ENCODE data around the gene ZNF391.
A peak's percentile ranks its signal among the peaks of the same experiment; 100 is the strongest.
"Not testable (repeated sequence)": the region's sequence is repeated elsewhere in the genome, so short reads cannot be mapped to it uniquely, and the experiment has no call there.

ZNF391 gene

GRCh38 chr6:27388293-27389197, at the start of gene ZNF391:
Gene ZNF391 (plus strand): TSS chr6:27388759. CDS start chr6:27400371, 11,612 bp downstream.
- DNase-seq (ENCODE audit: low read depth), result peak; percentile 42

DNA sequence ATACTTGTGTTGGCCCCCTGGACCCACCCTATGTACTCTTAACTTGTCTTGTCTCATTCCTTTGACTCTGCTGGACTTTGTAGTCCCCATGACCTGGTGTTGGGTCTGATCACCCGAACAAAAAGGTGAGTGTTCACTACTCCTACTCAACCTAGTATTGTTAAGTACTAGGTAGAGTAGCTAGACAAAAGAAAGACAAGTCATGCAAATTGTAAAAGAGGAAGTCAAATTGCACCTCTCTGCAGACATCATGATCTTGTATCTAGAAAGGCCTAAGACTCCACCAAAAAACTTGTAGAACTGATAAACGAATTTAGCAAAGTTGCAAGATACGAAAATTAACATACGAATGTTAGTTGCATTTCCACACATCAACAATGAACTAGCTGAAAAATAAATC, 35.7 kb upstream of the ZNF391 start:
- DNase-seq (ENCODE audit: low read depth), result no peak

GRCh38 chr6:27358786-27359185, 29.8 kb upstream of the ZNF391 start:
- no peak for DNase-seq (ENCODE audit: low read depth)

DNA sequence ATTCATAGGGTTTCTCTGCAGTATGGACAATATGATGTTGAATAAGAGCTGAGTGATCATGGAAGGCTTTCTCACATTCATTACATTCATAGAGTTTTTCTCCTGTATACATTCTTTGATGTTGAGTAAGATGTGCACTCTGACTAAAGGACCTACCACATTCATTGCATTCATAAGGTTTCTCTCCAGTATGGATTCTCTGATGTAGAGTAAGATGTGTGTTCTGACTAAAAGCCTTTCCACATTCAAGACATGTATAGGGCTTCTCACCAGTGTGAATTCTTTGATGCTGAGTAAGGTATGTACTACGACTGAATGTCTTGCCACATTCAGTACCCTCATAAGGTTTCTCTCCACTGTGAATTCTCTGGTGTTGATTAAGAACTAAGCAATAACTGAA, 29.3 kb upstream of the ZNF391 start:
- no peak for DNase-seq (ENCODE audit: low read depth)

DNA sequence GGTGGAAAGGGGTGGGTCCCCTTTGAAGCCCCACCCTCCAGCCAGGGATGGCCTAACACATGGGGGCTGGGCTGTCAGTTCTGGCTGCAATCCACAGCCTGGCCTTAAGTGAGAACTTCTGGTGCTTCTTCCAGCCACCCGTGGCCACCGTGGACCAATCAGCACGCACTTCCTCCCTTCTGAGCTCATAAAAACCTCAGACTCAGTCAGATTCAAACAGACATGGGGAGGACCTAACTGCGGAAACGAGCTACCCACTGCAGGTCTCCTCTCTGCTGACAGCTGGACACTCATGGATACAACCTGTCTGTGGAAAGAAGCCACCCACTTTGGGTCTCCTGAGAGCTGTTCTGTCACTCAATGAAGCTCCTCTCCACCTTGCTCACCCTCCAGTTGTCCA, 20.4 kb upstream of the ZNF391 start:
- DNase-seq (ENCODE audit: low read depth), result no peak

DNA sequence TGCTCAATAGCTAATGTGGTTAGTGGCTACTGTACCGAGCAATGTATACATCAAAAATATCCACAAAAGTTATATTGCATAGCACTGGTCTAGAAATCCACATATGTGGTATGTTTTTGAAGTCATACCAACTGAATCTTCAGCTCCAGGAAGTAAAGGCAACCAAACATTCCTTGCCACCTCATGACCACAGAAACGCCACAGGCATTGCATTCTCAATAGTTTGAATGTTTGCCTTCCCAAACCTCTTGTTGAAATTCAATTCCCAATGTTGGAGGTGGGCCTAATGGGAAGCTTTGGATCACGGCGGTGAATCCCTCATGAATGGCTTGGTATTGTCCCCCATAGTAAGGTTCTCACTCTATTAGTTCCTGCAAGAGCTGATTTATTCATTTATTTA, 18.2 kb upstream of the ZNF391 start:
- no peak for DNase-seq (ENCODE audit: low read depth)

GRCh38 chr6:27374824-27375612, 13.5 kb upstream of the ZNF391 start:
- peak; percentile 49 for DNase-seq (ENCODE audit: low read depth)

GRCh38 chr6:27375613-27376079, 12.9 kb upstream of the ZNF391 start:
- no peak for DNase-seq (ENCODE audit: low read depth)

- DNase-seq (ENCODE audit: low read depth), result not testable (repeated sequence)
Measured at GRCh38 chr6:27378406-27378805, 10.2 kb upstream of the ZNF391 start.

- not testable (repeated sequence) for DNase-seq (ENCODE audit: low read depth)
Measured at GRCh38 chr6:27381001-27381400, 7.6 kb upstream of the ZNF391 start.

- DNase-seq (ENCODE audit: low read depth), result no peak
Measured at GRCh38 chr6:27383011-27383410, 5.5 kb upstream of the ZNF391 start.

- no peak for DNase-seq (ENCODE audit: low read depth)
Measured at GRCh38 chr6:27383481-27383880, 5.1 kb upstream of the ZNF391 start.

DNA sequence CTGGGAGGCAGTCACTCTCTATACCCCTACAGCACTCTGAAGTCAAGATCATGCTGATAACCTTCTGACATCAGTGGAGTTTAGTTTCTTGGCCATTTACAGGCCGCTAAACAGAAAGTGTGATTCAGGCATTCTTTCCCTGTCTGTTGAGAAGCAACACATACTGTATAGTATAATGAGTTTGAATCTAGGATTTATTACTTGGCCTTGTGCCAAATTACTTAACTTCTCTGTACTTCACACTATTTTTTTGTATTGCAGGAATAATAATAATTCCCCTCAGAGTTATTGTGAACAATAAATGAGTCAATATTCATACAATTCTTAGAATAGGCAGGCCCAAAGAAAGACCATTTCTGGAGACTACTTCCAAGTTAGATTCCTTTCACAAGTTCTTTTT, 4.1 kb downstream of the ZNF391 start:
- no peak for DNase-seq (ENCODE audit: low read depth)

- no peak for DNase-seq (ENCODE audit: low read depth)
Measured at GRCh38 chr6:27394073-27394472, 5.5 kb downstream of the ZNF391 start.

- no peak for DNase-seq (ENCODE audit: low read depth)
Measured at GRCh38 chr6:27400877-27401642, 12.5 kb downstream of the ZNF391 start.

DNA sequence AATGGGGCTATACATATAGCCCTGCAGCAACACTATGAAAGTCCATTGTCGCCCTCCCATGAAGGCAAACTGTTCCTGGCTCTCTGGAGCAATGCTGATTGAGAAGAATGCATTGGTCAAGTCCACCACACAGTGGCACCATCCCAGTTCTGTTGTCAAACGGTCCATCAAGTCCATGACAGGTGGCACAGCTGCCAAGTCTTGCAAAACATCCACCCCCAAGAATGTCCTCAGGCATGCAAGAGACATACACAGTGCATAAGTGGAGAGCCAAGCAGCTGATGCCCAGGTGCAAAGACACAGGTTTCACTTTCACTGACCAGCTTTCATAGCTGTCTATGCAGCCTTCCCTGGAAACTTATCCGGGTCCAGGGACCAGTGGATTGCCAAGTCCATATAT, 17.5 kb downstream of the ZNF391 start:
- DNase-seq (ENCODE audit: low read depth), result no peak

- DNase-seq (ENCODE audit: low read depth), result no peak
Measured at GRCh38 chr6:27407153-27407814, 18.7 kb downstream of the ZNF391 start.

- DNase-seq (ENCODE audit: low read depth), result no peak
Measured at GRCh38 chr6:27414300-27414699, 25.7 kb downstream of the ZNF391 start.

GRCh38 chr6:27414996-27415395, 26.4 kb downstream of the ZNF391 start:
- no peak for DNase-seq (ENCODE audit: low read depth)

DNA sequence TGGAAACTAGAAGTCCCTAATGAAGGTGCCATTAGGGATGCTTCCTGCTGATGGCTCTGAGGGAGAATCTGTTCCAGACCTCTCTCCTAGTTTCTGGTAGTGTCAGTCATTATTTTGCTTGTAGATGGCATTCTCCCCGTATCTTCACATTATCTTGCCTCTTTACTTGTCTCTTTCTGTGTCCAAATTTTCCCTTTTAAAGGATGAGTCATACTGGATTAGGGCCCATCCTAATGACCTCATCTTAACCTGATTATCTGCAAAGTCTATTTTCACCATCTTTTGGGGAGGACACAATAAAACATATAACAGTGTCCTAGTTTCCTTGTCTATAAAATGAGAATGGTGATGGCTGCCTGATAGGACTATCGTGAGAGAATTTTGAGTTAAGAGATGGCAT, 27.3 kb downstream of the ZNF391 start:
- DNase-seq (ENCODE audit: low read depth), result no peak

DNA sequence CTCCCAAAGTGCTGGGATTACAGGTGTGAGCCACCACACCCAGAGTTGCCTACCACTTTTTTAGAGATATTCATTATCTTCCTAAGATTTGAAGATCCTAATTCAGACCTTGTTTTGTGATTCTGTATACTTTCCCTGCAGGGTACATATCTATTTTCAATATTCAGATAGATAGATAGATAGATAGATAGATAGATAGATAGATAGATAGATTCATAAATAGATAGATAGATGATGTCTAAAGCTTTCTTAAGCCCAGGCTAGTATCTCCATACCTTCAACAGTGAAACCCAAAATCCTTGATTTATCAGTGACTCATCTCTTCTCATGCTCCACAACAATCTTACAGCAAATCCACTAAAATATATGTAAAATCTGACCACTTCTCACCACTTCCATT, 30.8 kb downstream of the ZNF391 start:
- no peak for DNase-seq (ENCODE audit: low read depth)

All from stimulated activated CD8-positive, alpha-beta memory T cell treated with anti-CD3 and anti-CD28 coated beads, Interleukin-12 subunit alpha, Interleukin-12 subunit beta, amount 100 ng/mL, for 1 hour (primary cell).